Adrenal gland (tissue), 5 donors: ENCODE data around the gene PRR16.

Source experiments
- CTCF ChIP-seq, 6 experiments: fragments of 450-650 bp in 4 of 6; fragments of 200-600 bp in 2 of 6; sonication (generic) in 1 of 6; IDR thresholded peaks; 1 replicate in 5 of 6; 2 replicates in 1 of 6; pipeline versions ENCODE4 v1.5.1 to v1.8.0; 2016 to 2021; ENCODE audit warnings: antibody characterized with exemption in 6 of 6, mild to moderate bottlenecking in 2 of 6, moderate library complexity in 1 of 6
- POLR2A ChIP-seq, 2 donors: fragments of 450-650 bp; IDR thresholded peaks; one replicate each; pipeline ENCODE4 v1.6.1; 2017; ENCODE audit warnings: antibody characterized with exemption in 2 of 2, mild to moderate bottlenecking in 2 of 2, moderate library complexity in 1 of 2
- donor health status: DM: no; HTN: no; CAD: no.

GRCh38 chr5:120464627-120465435, 731 bp downstream of the PRR16 start:
- TF ChIP-seq CTCF (IDR thresholded peaks at IDR 0.05) (no peak), POLR2A (IDR thresholded peaks at IDR 0.05) (no peak)
